K562 (cell line): Measurements from ENCODE around the gene MDK. TPM values are rescaled to one million over a fixed set of nuclear protein-coding genes. Genes with fewer than 3 reads are reported as not detected.

Source experiments
- CREB1 ChIP-seq, 2 experiments: sonication (generic) in 1 of 2; formaldehyde crosslinking in 1 of 2; IDR thresholded peaks; 2 replicates each; pipeline versions ENCODE4 v1.6.1 to v1.8.0; 2012 to 2022; ENCODE audit warnings: inconsistent platforms in 1 of 2, mild to moderate bottlenecking in 1 of 2, missing genetic modification reagents in 1 of 2, moderate library complexity in 1 of 2
- CREBBP ChIP-seq: IDR thresholded peaks from one replicate; pipeline ENCODE4 v1.6.1; 2012; ENCODE audit warnings: low read depth, mild to moderate bottlenecking, control low read depth, inconsistent platforms, low read length
- ETS2 ChIP-seq: IDR thresholded peaks from 2 replicates; pipeline ENCODE4 v1.6.1; 2016; ENCODE audit warnings: borderline replicate concordance, missing genetic modification characterization, mild to moderate bottlenecking, moderate library complexity, missing compliant biosample characterization; ENCODE audit not compliant: poor library complexity, severe bottlenecking
- GTF2A2 ChIP-seq: IDR thresholded peaks from 2 replicates; pipeline ENCODE4 v1.6.1; 2016; ENCODE audit warnings: mild to moderate bottlenecking, missing genetic modification characterization, missing compliant biosample characterization
- KDM4B ChIP-seq, 2 experiments: fragments of 450-650 bp in 1 of 2; sonication (generic) in 1 of 2; IDR thresholded peaks; 2 replicates each; pipeline ENCODE4 v1.6.1; 2016 to 2017; ENCODE audit warnings: borderline replicate concordance in 2 of 2, antibody characterized with exemption in 1 of 2, low read depth in 1 of 2, mild to moderate bottlenecking in 1 of 2
- MAZ ChIP-seq, 2 experiments: fragments of 450-650 bp in 1 of 2; sonication (generic) in 1 of 2; formaldehyde crosslinking; IDR thresholded peaks in 1 of 2; conservative IDR thresholded peaks in 1 of 2; 2 replicates each; pipeline versions ENCODE4 v1.4.0 to v1.5.0; 2020; ENCODE audit warnings: mild to moderate bottlenecking in 1 of 2, missing genetic modification reagents in 1 of 2
- MTA1 ChIP-seq: fragments of 450-650 bp; IDR thresholded peaks from 2 replicates; pipeline ENCODE4 v1.6.1; 2017; ENCODE audit warnings: borderline replicate concordance
- MTA3 ChIP-seq: fragments of 450-650 bp; formaldehyde crosslinking; IDR thresholded peaks from 2 replicates; pipeline ENCODE4 v1.6.1; 2017; ENCODE audit warnings: mild to moderate bottlenecking, borderline replicate concordance
- MYC ChIP-seq, 2 experiments: fragments of 250-450 bp in 1 of 2; sonication (Bioruptor Pico) in 1 of 2; IDR thresholded peaks; 2 replicates each; pipeline versions ENCODE4 v1.5.1 to v1.6.1; 2012 to 2021; ENCODE audit warnings: low read depth in 2 of 2, borderline replicate concordance in 1 of 2, improper control_type of control experiment in 1 of 2, low read length in 1 of 2, mild to moderate bottlenecking in 1 of 2, moderate library complexity in 1 of 2
- PML ChIP-seq: IDR thresholded peaks from 2 replicates; pipeline ENCODE4 v1.6.1; 2012; ENCODE audit warnings: low read length, inconsistent platforms
- SMARCC2 ChIP-seq: fragments of 450-650 bp; IDR thresholded peaks from 2 replicates; pipeline ENCODE4 v1.6.1; 2017; ENCODE audit warnings: antibody characterized with exemption, moderate library complexity, mild to moderate bottlenecking, low read depth
- STAG1 ChIP-seq: sonication (generic); formaldehyde crosslinking; IDR thresholded peaks from 2 replicates; pipeline ENCODE4 v1.5.0; 2020; ENCODE audit warnings: missing genetic modification reagents, borderline replicate concordance
- TAF1 ChIP-seq: IDR thresholded peaks from 2 replicates; pipeline ENCODE4 v1.6.1; 2011; ENCODE audit warnings: mild to moderate bottlenecking, low read length, moderate library complexity; ENCODE audit not compliant: insufficient read depth, control insufficient read depth, severe bottlenecking; ENCODE audit errors: extremely low read depth
- ZC3H4 ChIP-seq: sonication (generic); formaldehyde crosslinking; IDR thresholded peaks from 2 replicates; pipeline ENCODE4 v1.9.0; 2021; ENCODE audit warnings: missing genetic modification reagents, borderline replicate concordance
- ZKSCAN1 ChIP-seq: fragments of 150-350 bp; IDR thresholded peaks from 2 replicates; pipeline ENCODE4 v1.6.1; 2016; ENCODE audit warnings: low read depth, low read length
- ZNF695 ChIP-seq: fragments of 450-650 bp; formaldehyde crosslinking; IDR thresholded peaks from 2 replicates; pipeline ENCODE4 v1.4.0; 2020; ENCODE audit warnings: mild to moderate bottlenecking, moderate library complexity
- polyA plus RNA-seq, 8 experiments: library from polyadenylated mRNA; depleted of rRNA in 4 of 8; stranded (reverse) in 5 of 8; unstranded in 3 of 8; fragments of >200 nt; fragmentation: Nextera tagmentation in 2 of 8; fragmentation: Illumina TruSeq in 1 of 8; extraction: Ambion mirVana in 2 of 8; extraction: Trizol in 1 of 8; gene quantifications; 2 replicates each; pipeline versions ENCODE4 v1.2.1 to v1.2.3, GENCODE V29; 2011 to 2014; ENCODE audit warnings: inconsistent platforms in 1 of 8, missing spikeins in 1 of 8
- total RNA-seq, 7 experiments: library from RNA; depleted of rRNA in 6 of 7; stranded (reverse); fragments of >200 nt in 6 of 7; fragmentation: Illumina TruSeq in 2 of 7; extraction: Trizol in 2 of 7; gene quantifications; 2 replicates each; pipeline versions ENCODE4 v1.2.1 to v1.2.3, GENCODE V29; 2011 to 2021; ENCODE audit warnings: low replicate concordance in 1 of 7
- TF ChIP-seq, protein P1 (sequence below): sonication (generic); formaldehyde crosslinking; IDR thresholded peaks from 2 replicates; pipeline ENCODE4 v1.8.0; 2022; ENCODE audit warnings: missing genetic modification reagents, mild to moderate bottlenecking, borderline replicate concordance
- TF ChIP-seq, protein P2 (sequence below): fragments of 450-650 bp; formaldehyde crosslinking; conservative IDR thresholded peaks from 2 replicates; pipeline ENCODE4 v1.4.0; 2022; ENCODE audit warnings: mild to moderate bottlenecking, missing genetic modification characterization
- TF ChIP-seq, protein P3 (sequence below): fragments of 250-450 bp; sonication (Bioruptor Pico); IDR thresholded peaks from 2 replicates; pipeline ENCODE4 v1.4.0; 2020; ENCODE audit warnings: borderline replicate concordance
- TF ChIP-seq, protein P4 (sequence below): fragments of 250-450 bp; sonication (Bioruptor Pico); IDR thresholded peaks from 2 replicates; pipeline ENCODE4 v1.9.0; 2021; ENCODE audit warnings: mild to moderate bottlenecking

Gene MDK
- total and polyA plus RNA-seq, 9 of the 15 experiments (the other 6 are each of a cell fraction or from before 2014, with no cell fraction given) = 20.7 to 700 (median 350) TPM

DNA sequence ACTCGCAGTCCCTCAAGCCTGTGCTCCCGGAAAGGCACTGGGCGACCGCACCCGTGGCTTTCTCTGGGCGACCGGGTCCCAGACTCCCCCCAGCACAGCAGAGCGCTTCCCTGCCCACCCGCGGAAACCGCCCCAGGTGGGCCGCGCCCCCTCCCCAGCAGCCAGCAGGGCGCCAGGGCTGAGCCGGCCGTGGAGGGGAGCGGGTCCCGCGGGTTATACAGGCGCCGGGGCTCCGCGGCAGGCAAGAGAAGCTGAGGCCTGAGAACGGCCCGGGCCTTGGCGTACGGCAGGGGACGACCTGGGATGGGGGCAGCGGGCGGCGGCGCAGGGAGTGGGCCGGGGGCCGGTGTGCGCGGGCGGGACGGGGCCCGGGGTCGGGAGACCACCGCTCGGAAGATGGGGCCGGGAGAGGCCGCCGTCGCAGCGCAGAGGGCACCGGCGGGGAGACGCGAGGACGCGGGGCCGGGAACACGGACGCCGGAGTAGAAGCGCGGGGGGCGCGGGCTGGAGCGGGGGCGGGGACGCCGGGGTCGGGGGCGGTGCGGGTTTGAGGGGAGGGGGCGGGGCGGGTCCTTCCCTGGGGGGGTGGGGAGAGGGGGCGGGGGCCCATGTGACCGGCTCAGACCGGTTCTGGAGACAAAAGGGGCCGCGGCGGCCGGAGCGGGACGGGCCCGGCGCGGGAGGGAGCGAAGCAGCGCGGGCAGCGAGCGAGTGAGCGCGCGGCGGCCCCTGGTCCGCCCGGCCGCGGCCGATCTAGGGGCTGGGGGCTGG, at the start of gene MDK (continued):
- TF ChIP-seq MAZ (CRISPR knock-in tag; conservative IDR thresholded peaks at IDR 0.05 in 1 of 2, IDR thresholded peaks at IDR 0.05 in 1 of 2) (peak in 1 of 2 experiments; percentile 65; a peak in 3 of 4 replicates), GTF2A2 (no peak), CREBBP (no peak), MTA3 (no peak), ZC3H4 (CRISPR knock-in tag) (0 out of 2 replicates have a peak, but pooled peaks have one; percentile 23), SMARCC2 (no peak), STAG1 (CRISPR knock-in tag) (no peak), ZNF695 (CRISPR knock-in tag) (no peak), ZKSCAN1 (0 out of 2 replicates have a peak, but pooled peaks have one; percentile 9), MTA1 (no peak), KDM4B (IDR thresholded peaks at IDR 0.05; ENCODE audit: borderline replicate concordance in 2 of 2, low read depth in 1 of 2) (no peak), MYC (IDR thresholded peaks at IDR 0.05; ENCODE audit: low read depth, low read length) (no peak), MYC (CRISPR knock-in tag; IDR thresholded peaks at IDR 0.05; ENCODE audit: borderline replicate concordance, low read depth) (0 out of 2 replicates have a peak, but pooled peaks have one; percentile 6), ETS2 (tag) (no peak), CREB1 (IDR thresholded peaks at IDR 0.05) (no peak), CREB1 (CRISPR knock-in tag; IDR thresholded peaks at IDR 0.05) (0 out of 2 replicates have a peak, but pooled peaks have one; percentile 27), PML (no peak), TAF1 (peak; percentile 55)
- TF ChIP-seq, protein P1, sequence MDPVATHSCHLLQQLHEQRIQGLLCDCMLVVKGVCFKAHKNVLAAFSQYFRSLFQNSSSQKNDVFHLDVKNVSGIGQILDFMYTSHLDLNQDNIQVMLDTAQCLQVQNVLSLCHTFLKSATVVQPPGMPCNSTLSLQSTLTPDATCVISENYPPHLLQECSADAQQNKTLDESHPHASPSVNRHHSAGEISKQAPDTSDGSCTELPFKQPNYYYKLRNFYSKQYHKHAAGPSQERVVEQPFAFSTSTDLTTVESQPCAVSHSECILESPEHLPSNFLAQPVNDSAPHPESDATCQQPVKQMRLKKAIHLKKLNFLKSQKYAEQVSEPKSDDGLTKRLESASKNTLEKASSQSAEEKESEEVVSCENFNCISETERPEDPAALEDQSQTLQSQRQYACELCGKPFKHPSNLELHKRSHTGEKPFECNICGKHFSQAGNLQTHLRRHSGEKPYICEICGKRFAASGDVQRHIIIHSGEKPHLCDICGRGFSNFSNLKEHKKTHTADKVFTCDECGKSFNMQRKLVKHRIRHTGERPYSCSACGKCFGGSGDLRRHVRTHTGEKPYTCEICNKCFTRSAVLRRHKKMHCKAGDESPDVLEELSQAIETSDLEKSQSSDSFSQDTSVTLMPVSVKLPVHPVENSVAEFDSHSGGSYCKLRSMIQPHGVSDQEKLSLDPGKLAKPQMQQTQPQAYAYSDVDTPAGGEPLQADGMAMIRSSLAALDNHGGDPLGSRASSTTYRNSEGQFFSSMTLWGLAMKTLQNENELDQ (CRISPR knock-in tag) = no peak
- TF ChIP-seq, protein P2, sequence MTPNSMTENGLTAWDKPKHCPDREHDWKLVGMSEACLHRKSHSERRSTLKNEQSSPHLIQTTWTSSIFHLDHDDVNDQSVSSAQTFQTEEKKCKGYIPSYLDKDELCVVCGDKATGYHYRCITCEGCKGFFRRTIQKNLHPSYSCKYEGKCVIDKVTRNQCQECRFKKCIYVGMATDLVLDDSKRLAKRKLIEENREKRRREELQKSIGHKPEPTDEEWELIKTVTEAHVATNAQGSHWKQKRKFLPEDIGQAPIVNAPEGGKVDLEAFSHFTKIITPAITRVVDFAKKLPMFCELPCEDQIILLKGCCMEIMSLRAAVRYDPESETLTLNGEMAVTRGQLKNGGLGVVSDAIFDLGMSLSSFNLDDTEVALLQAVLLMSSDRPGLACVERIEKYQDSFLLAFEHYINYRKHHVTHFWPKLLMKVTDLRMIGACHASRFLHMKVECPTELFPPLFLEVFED (CRISPR knock-in tag) = no peak
- TF ChIP-seq, protein P3, sequence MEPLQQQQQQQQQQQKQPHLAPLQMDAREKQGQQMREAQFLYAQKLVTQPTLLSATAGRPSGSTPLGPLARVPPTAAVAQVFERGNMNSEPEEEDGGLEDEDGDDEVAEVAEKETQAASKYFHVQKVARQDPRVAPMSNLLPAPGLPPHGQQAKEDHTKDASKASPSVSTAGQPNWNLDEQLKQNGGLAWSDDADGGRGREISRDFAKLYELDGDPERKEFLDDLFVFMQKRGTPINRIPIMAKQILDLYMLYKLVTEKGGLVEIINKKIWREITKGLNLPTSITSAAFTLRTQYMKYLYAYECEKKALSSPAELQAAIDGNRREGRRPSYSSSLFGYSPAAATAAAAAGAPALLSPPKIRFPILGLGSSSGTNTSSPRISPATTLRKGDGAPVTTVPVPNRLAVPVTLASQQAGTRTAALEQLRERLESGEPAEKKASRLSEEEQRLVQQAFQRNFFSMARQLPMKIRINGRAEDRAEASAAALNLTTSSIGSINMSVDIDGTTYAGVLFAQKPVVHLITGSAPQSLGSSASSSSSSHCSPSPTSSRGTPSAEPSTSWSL (CRISPR knock-in tag) = no peak
- TF ChIP-seq, protein P4, sequence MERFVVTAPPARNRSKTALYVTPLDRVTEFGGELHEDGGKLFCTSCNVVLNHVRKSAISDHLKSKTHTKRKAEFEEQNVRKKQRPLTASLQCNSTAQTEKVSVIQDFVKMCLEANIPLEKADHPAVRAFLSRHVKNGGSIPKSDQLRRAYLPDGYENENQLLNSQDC = no peak
